ENCODE data around the gene AP1B1.
"Not testable (repeated sequence)": the region's sequence is repeated elsewhere in the genome, so short reads cannot be mapped to it uniquely, and the experiment has no call there.

Gene AP1B1

DNA sequence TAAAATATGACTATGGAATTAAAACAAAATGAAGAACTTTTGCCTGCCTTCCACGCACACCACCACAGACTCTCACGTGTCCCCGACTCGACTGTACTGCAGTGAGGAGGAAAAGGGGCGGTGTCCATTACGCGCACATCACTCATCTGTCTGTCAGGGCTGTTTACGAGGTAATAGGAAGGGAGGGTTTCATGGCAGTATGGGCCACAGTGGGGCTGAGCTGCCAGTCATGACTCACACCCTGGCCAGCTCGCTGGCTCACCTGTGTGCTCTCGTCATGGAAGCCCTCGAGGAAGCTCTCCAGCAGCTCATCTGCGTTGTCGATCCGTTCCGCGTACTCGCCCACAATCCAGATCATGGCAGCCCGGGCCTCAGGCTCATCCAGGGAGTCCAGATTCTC lies 39.4 kb downstream of the AP1B1 start:
- no peak for DNase-seq (ENCODE audit: low read depth in 2 of 2)

DNA sequence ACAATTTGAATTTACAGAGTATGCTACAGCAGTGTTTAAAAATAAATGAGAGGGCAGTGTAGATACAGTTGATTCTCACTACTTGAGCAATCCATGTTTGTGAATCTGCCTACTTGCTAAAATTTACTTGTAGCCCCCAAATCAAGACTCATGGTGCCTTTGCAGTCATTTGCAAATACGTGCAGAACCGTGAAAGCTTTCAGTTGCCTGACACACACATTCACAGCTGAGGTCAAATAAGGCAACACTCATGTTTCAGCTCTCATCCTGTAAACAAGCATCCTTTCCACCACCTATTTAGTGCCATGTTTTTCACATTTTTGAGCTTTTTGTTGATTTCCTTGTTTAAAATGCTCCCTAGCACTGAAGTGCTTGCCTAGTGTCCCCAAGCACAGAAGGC lies 40.3 kb downstream of the AP1B1 start:
- DNase-seq (ENCODE audit: low read depth in 2 of 2): no peak

GRCh38 chr22:29346659-29347058 lies 41.7 kb downstream of the AP1B1 start:
- DNase-seq (ENCODE audit: low read depth in 2 of 2): no peak

GRCh38 chr22:29345932-29346331 lies 42.4 kb downstream of the AP1B1 start:
- no peak for DNase-seq (ENCODE audit: low read depth in 2 of 2)

- DNase-seq (ENCODE audit: low read depth in 2 of 2): not testable (repeated sequence)
Measured at GRCh38 chr22:29344889-29345288, 43.5 kb downstream of the AP1B1 start.

DNA sequence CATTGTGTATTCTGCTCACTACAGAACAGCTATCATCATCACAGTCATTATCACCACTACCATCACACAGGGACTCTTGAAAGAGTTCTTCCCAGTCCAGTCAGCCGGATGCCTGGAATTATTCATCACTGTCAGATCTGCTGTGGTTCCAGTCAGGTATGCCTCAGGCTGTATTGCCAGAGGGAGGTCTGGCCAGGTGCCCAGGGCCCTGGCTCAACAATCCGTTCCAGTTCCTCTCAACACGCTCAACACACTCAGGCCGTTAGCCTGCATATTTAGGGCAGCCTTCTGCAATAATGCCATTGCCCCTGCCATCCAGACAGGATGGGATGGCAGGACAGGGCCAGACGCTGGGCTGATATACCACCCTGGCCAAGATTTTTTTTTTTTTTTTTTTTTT lies 44.2 kb downstream of the AP1B1 start:
- DNase-seq (ENCODE audit: low read depth in 2 of 2): no peak

DNA sequence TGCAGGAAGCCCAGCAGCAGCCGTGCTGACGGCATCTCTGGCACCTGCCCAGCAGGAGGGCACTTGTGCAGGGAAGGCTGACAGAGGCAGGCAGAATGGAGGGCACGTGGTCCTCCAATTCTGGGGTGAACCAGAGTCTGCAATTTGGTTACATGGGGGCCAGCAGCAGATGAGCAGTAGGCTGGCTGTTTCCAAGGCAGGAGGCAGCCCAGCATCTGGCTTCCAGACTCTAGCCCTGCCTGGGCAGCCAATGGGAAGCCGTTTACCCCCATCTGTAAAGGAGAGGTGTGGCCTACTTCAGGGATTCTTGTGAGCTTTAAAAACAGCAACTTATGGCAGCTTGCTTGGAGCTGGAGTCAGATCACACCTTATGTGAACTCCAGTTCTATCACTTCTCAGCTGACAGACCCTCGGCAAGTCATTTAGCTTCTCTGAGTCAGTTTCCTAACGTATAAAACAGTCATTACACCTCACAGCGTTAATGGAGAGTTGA lies 45.0 kb downstream of the AP1B1 start:
- no peak for DNase-seq (ENCODE audit: low read depth in 2 of 2)

DNA sequence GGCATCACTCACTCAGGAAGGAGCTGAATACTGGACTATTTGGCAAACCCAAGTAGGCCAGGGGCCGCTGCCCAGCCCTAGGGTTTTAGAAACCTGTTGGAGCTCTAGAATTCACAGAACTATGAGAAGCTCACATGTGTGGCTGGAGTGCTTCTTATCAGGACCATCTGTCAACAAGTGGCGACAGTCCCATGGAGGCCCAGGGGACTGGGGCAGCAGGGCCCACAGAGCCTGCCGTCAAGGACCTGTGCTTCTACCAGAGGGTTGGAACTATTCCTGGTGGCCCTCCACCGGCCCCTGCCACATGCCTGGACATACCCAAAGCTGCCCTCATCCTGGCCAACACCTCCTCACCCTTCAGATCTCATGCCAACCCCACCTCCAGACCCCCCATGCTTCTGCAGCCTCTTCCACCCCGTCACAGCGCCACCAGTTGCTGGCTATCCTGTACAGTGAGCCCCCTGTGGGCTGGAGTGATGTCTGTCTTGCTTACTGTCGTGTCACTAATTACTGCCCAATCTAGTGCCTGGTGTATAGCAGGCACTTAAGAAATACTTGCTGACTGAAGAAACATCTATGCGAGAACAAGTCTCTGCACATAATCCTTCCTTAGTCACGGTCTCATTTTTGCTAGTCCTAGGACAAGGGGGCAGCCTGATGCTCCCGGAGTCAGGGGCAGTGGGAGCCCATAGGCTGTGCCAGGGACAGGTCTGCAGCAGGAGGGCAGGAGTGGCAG lies 45.6 kb downstream of the AP1B1 start:
- DNase-seq (ENCODE audit: low read depth in 2 of 2): no peak

- no peak for DNase-seq (ENCODE audit: low read depth in 2 of 2)
Measured at GRCh38 chr22:29342177-29342576, 46.2 kb downstream of the AP1B1 start.

DNA sequence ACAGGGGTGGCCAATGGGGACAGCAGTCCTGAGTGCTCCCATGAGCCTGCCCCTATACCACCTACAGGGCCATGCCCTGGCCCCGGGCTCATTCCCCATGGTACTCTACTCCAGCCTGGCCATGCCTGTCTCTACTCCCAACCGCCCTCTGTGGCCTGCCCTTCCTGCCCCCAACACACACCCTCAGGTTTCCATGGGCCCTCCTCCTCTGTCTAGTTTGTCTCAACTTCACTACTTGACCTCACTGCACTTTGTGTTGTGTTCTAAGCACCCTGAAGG lies 46.6 kb downstream of the AP1B1 start:
- DNase-seq (ENCODE audit: low read depth in 2 of 2): no peak

- no peak for DNase-seq (ENCODE audit: low read depth in 2 of 2)
Measured at GRCh38 chr22:29341056-29341848, 47.1 kb downstream of the AP1B1 start.

DNA sequence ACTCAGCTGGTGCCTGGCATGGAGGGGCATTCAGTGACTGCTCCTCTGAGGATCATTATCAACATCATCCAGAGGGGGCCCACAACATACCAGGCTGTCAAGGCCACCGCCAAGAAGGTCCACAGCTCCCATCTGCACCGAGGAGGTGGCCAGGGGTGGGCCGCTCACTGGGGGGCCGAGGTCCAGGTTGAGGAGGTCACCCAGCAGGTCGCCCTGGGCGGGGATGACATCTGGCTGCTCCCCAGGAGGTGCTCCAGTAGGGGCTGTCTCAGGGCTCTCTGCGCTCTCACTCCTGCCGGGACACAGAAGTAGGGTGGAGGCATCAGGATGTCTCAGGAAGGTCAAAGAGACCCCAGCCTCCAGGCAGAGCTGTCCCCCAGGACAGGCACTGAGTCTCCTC lies 47.8 kb downstream of the AP1B1 start:
- no peak for DNase-seq (ENCODE audit: low read depth in 2 of 2)

DNA sequence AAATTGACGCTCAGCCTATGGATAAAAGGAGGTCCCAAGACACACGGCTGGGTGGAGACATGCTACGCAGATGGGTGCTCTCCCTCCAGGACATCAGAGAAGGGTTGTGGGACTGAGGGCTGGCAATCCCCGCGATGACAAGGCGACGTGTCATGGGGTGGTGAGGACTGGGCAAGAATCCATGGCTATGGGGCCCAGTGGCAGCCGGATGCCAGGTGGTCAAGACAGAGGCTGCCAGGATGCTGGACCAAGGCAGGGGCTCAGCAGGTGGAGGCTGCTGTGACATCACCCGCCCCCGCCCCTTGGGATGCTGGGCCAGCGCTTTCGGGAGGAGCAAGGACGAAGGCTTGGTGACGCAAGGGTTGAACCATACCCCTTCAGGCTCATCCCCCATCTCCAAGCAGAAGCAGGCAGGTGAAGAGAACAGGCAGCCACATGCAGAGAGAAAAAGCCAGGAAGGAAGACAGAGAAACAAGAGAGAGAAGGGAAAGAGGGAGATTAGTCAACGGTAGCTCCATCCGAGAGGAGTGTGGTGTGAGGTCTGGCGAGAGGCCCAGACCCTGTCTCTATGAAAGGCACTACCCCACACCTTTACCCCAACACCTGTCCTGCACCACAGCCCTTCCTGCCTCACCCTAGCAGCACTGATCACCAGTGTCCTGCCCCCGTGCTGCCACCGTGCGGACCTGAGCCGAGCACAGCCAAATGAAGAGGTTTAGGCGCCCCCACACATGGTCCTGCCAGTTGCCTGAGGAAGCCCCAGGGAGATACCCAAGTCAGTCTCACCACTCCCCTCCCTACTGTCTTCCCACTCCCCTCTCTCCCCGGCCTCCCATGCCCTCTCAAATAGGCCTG lies 48.8 kb downstream of the AP1B1 start:
- no peak for DNase-seq (ENCODE audit: low read depth in 2 of 2)

DNA sequence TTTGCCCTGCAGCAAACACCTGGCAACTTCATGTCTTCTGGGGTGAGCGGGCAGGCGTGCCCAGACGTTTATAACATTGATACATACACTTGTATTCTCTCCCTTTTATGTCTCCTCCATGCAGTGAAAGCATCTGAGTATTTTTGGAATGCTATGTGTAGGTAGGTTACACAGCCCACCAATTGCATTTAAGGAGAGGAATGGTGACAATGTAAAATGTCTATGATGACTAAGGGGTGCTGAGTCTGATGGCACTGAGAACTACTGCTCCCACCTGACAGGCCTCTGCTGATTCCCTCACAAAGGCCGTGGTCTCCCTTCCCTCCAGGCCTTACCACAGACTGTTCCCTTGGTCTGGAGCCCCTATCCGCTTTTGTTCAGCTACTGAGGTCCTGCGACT lies 50.0 kb downstream of the AP1B1 start:
- no peak for DNase-seq (ENCODE audit: low read depth in 2 of 2)

DNA sequence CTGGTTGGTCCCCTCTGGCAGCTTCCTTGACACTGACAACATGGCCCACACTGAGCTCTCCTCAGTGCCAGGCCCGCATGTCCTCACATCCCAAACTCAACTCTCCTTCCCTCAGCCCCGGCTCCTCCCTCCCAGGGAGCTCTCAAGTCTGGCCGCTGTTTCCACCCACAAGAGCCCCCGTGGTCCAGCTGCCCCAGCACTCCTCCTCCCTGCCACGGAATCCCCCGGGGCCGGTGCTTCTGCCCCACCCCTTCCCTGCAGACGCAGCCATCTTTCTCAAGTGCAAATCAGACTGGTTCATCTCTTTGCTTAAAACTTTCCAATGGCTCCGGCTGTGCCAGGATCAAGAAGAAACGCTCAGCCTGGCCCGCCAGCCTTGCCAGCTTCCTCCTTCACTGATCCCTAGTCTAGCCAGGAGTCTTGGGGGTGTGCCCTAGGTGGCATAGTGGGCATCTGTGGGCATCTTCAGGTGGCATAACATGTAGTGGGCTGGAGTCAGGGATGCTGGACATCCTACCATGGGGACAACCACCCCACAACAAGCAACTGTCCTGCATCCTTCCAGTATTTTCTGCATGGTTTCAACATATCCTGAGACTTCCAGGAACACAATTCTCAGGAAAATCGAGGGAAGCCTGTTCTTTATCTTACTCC lies 50.6 kb downstream of the AP1B1 start:
- no peak for DNase-seq (ENCODE audit: low read depth in 2 of 2)

DNA sequence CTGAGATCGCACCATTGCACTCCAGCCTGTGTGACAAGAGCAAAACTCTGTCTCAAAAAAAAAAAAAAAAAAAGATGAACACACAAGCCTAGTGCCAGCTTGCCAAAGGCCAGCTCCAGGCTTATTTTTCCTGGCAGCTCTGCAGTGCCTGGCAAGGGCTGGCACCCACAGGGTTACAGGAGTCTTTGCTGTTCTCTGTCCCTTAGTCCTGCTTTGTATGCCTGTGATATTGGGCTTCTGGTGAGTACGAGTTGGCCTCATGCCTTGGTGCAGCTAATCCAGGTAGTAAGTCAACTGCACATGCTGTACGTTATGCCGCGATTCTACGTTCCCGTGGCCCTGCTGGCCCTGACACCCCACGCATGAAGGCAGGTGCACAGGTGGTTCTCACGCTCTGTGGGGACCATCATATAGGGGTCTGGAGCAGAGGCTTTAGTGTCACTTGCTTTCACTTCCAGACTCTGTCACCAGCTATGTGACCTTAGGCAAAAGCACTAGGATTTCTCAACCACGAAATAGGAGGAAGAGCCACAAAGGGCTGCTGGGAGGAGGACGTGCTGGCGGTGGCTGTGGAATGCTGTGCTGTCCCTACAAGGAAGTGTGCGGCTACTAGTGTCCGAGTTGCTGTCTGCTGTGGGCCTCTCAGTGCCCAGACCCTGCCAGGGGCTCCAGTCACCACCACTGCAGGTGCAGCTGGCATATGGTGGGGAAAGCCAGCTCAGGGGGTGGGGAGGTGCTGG lies 51.4 kb downstream of the AP1B1 start:
- DNase-seq (ENCODE audit: low read depth in 2 of 2): no peak

GRCh38 chr22:29335656-29336055 lies 52.7 kb downstream of the AP1B1 start:
- no peak for DNase-seq (ENCODE audit: low read depth in 2 of 2)

DNA sequence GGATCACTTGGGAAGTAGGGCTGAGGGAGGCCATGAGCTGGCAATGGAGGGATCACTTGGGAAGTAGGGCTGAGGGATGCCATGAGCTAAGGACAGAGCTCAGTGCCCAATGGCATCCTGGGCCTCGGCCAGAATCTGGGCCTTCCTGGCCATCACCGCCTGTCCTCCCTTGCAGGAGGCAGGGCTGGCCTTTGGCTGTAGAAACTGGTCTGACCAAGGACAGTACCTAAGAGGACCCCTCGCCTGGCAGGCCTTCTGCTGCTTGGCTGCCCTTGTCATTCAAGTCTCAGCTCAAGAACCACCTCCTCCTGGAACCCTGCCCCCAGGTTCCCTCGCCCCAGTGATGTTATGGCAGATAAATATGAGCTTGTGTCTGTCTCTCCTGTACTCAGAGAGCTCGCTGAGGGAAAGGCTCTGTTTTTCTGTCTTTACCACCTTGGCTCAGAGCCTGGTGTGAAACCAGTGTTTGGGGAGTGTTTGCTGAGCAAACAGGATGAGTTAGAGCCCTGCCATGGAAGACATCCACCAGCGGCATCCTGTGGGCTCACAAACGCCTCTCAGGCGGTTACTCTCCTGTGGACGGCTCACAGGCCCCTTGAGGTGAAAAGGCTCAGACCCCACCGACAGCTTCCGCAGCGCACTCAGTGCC lies 53.5 kb downstream of the AP1B1 start:
- DNase-seq (ENCODE audit: low read depth in 2 of 2): no peak

- no peak for DNase-seq (ENCODE audit: low read depth in 2 of 2)
Measured at GRCh38 chr22:29334148-29334547, 54.2 kb downstream of the AP1B1 start.

DNA sequence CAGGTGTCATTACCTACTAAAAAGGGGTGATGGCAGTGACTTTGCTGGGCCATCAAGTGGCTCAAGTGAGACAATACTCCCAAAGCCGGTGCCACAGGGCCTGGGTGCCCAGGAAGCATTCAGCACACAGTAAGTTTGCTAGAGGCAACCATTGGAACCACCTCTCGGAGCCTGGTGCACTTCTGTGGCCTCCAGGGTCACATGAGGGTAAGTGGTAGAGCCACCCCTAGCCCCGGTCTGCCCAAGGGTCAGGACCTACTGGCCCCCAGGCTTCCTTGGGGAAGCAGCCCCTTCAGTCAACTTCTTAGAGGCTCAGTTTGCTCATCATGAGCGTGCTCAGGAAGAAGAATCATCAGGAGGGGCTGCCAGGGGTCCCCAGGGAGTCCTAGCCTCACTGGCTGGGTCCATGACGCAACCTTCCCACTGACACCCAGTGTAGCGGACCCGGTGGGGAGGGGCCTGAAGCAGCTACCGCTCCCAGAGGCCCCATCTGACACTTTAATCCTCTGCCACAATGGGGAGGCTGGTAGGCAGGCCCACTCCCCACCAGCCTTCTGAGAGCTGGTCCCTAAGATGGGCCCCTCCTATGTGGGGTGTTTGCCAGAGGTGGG lies 55.4 kb downstream of the AP1B1 start:
- no peak for DNase-seq (ENCODE audit: low read depth in 2 of 2)
